Stimulated activated CD4-positive, alpha-beta T cell treated with anti-CD3 and anti-CD28 coated beads, Interleukin-2, amount 100 ng/mL, for 24 hours (primary cell): ENCODE results near the gene PPIA.
"Not testable (repeated sequence)": the region's sequence is repeated elsewhere in the genome, so short reads cannot be mapped to it uniquely, and the experiment has no call there.

ENCODE experiments used
- DNase-seq, 2 donors: peaks; one replicate each; pipeline ENCODE4 v3.0.0-alpha.2; 2020

The PPIA gene

GRCh38 chr7:44764665-44765578 lies 31.6 kb upstream of the PPIA start:
- DNase-seq = no peak

- no peak for DNase-seq
Observed at GRCh38 chr7:44765579-44766415, 30.7 kb upstream of the PPIA start.

GRCh38 chr7:44766416-44766801 lies 30.1 kb upstream of the PPIA start:
- DNase-seq = no peak

GRCh38 chr7:44767134-44767911 lies 29.2 kb upstream of the PPIA start:
- no peak for DNase-seq

GRCh38 chr7:44767912-44768627 lies 28.4 kb upstream of the PPIA start:
- no peak for DNase-seq

GRCh38 chr7:44768628-44769371 lies 27.7 kb upstream of the PPIA start:
- DNase-seq = no peak

GRCh38 chr7:44769376-44769775 lies 27.1 kb upstream of the PPIA start:
- DNase-seq = no peak

- no peak for DNase-seq
Observed at GRCh38 chr7:44769776-44770294, 26.6 kb upstream of the PPIA start.

- no peak for DNase-seq
Observed at GRCh38 chr7:44771358-44771757, 25.1 kb upstream of the PPIA start.

- DNase-seq = no peak
Observed at GRCh38 chr7:44772440-44772839, 24.0 kb upstream of the PPIA start.

GRCh38 chr7:44772867-44773266 lies 23.6 kb upstream of the PPIA start:
- no peak for DNase-seq

- DNase-seq = not testable (repeated sequence)
Observed at GRCh38 chr7:44774486-44774885, 22.0 kb upstream of the PPIA start.

GRCh38 chr7:44775383-44776107 lies 20.9 kb upstream of the PPIA start:
- no peak for DNase-seq

- DNase-seq = no peak
Observed at GRCh38 chr7:44776211-44776610, 20.3 kb upstream of the PPIA start.

- no peak for DNase-seq
Observed at GRCh38 chr7:44782460-44782859, 14.0 kb upstream of the PPIA start.

GRCh38 chr7:44783407-44783806 lies 13.1 kb upstream of the PPIA start:
- DNase-seq = no peak

GRCh38 chr7:44784364-44784763 lies 12.1 kb upstream of the PPIA start:
- no peak for DNase-seq

- DNase-seq = not testable (repeated sequence)
Observed at GRCh38 chr7:44785218-44785617, 11.3 kb upstream of the PPIA start.

- DNase-seq = no peak
Observed at GRCh38 chr7:44787041-44787440, 9.4 kb upstream of the PPIA start.

- no peak for DNase-seq
Observed at GRCh38 chr7:44787762-44788161, 8.7 kb upstream of the PPIA start.

- DNase-seq = no peak
Observed at GRCh38 chr7:44789990-44790389, 6.5 kb upstream of the PPIA start.
